ENCODE data around the gene LRRC1. TPM values are rescaled to one million over a fixed set of nuclear protein-coding genes. Genes with fewer than 3 reads are reported as not detected.

Gene LRRC1
- total and polyA plus RNA-seq, 9 donors: 4.3 to 20.6 (median 8.9) TPM

GRCh38 chr6:53829698-53830221 lies 35.0 kb downstream of the LRRC1 start:
- Histone ChIP-seq H3K27me3 (no peaks in the 10 kb centered on the region), H3K4me1 (ENCODE audit: insufficient read depth) (peaks cover 3% of the 10 kb centered on the region), H3K4me3 (no peak overlapping the region), H3K9me3 (no peaks in the 10 kb centered on the region), H3K27ac (no peak overlapping the region), H3K36me3 (no peaks in the 10 kb centered on the region)
- DNase-seq: no peak
- WGBS, 3 donors: 84 to 89% (median 87%) methylated on average over 5 of the region's 5 CpGs
- intact Hi-C loops (cut with DNase I): no loop called here
- TF ChIP-seq CTCF (IDR thresholded peaks at IDR 0.05) (no peak), POLR2A (IDR thresholded peaks at IDR 0.05) (no peak), EP300 (IDR thresholded peaks at IDR 0.05) (no peak)

GRCh38 chr6:53830366-53830765 lies 35.6 kb downstream of the LRRC1 start:
- no peak for DNase-seq
- Histone ChIP-seq H3K9me3 (no peaks in the 10 kb centered on the region), H3K4me1 (ENCODE audit: insufficient read depth) (peaks cover 3% of the 10 kb centered on the region), H3K27ac (no peak overlapping the region), H3K4me3 (no peak overlapping the region), H3K36me3 (no peaks in the 10 kb centered on the region), H3K27me3 (no peaks in the 10 kb centered on the region)
- 70 to 88% (median 86%) methylated on average over 1 of the region's 1 CpG for whole genome bisulfite sequencing, 3 donors
- intact Hi-C loops (cut with DNase I): no loop called here
- TF ChIP-seq EP300 (IDR thresholded peaks at IDR 0.05): no peak
- no peak for TF ChIP-seq CTCF (IDR thresholded peaks at IDR 0.05)
- TF ChIP-seq POLR2A (IDR thresholded peaks at IDR 0.05): no peak

GRCh38 chr6:53831081-53831869 lies 36.5 kb downstream of the LRRC1 start:
- no peak overlapping the region for H3K27ac ChIP-seq
- no peak for TF ChIP-seq POLR2A (IDR thresholded peaks at IDR 0.05)
- TF ChIP-seq CTCF (IDR thresholded peaks at IDR 0.05): no peak
- TF ChIP-seq EP300 (IDR thresholded peaks at IDR 0.05): no peak
- no peaks in the 10 kb centered on the region for H3K36me3 ChIP-seq
- intact Hi-C loops (cut with DNase I): no loop called here
- H3K4me3 ChIP-seq: no peak overlapping the region
- H3K9me3 ChIP-seq: no peaks in the 10 kb centered on the region
- WGBS, 3 donors: 95 to 97% (median 97%) methylated on average over 5 of the region's 5 CpGs
- DNase-seq: no peak
- no peaks in the 10 kb centered on the region for H3K27me3 ChIP-seq
- H3K4me1 ChIP-seq (ENCODE audit: insufficient read depth): peaks cover 3% of the 10 kb centered on the region

DNA sequence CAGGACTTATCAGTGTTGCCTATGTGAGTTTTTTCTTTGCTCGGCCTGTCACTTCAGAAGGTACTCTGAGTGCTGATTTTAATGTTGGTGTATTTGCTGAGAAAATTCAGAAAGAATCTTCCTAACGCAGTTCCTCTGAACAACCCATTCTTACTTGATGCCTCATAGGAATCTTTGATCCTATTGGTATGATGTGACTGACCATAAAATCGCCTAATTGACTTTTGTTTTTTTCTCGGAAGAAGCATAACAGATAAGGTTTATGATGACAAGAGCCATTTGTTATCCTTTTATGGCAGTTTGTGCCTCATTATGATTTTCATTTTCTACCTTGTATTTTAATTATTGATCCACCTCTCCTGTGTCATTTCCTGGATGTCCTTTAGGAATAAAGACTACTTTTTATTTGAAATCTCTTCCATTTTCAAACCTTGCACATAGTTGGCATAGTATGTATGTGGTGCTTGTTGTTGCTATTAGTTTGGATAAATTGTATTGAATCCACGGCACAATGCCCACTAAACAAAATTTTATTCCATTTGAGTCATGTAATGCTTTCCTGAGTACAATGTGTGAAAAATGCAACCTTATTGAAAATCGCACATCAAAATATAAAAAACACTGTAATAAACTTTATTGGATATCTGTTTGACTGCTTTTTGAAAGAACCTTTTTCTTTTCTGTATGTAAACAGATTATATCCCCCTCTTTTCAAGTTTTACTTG lies 37.3 kb downstream of the LRRC1 start:
- no peak for DNase-seq
- Histone ChIP-seq H3K4me1 (ENCODE audit: insufficient read depth) (peaks cover 3% of the 10 kb centered on the region), H3K27me3 (no peaks in the 10 kb centered on the region), H3K9me3 (no peaks in the 10 kb centered on the region), H3K4me3 (no peak overlapping the region), H3K36me3 (no peaks in the 10 kb centered on the region), H3K27ac (no peak overlapping the region)
- TF ChIP-seq POLR2A (IDR thresholded peaks at IDR 0.05): no peak
- no peak for TF ChIP-seq EP300 (IDR thresholded peaks at IDR 0.05)
- intact Hi-C loops (cut with DNase I): no loop called here
- WGBS, 3 donors: 79 to 89% (median 88%) methylated on average over 6 of the region's 6 CpGs
